CD8-positive, alpha-beta memory T cell (primary cell): ENCODE measurements around the gene CDK19. TPM values are rescaled to one million over a fixed set of nuclear protein-coding genes. Genes with fewer than 3 reads are reported as not detected.
A peak's percentile ranks its signal among the peaks of the same experiment; 100 is the strongest.

ENCODE experiments used
- CTCF ChIA-PET: fragments of 350-600 bp; sonication (Branson Sonifier 250); formaldehyde crosslinking; loops from one replicate; lab custom pipeline; 2021; ENCODE audit warnings: antibody characterized with exemption; lab: Charles Lee
- POLR2A ChIA-PET: fragments of 350-600 bp; sonication (Branson Sonifier 250); formaldehyde crosslinking; loops from one replicate; lab custom pipeline; 2021; ENCODE audit warnings: antibody characterized with exemption; lab: Charles Lee
- DNase-seq, 5 donors: peaks; one replicate each; pipeline versions ENCODE4 v3.0.0 to v3.0.0-alpha.2; 2020 to 2022; ENCODE audit warnings: mixed read lengths in 1 of 5
- H3K27ac ChIP-seq: one replicate; pipeline ENCODE4 v1.7.0; 2013; ENCODE audit warnings: low read depth, mild to moderate bottlenecking, low read length, moderate library complexity
- H3K27me3 ChIP-seq: 2 replicates; pipeline ENCODE4 v1.7.0; 2013; ENCODE audit warnings: low read length, mild to moderate bottlenecking; ENCODE audit not compliant: insufficient read depth, poor library complexity, severe bottlenecking
- H3K36me3 ChIP-seq: 2 replicates; pipeline ENCODE4 v1.7.0; 2013; ENCODE audit warnings: mild to moderate bottlenecking, low read length, moderate library complexity; ENCODE audit not compliant: insufficient read depth
- H3K4me1 ChIP-seq: 2 replicates; pipeline ENCODE4 v1.7.0; 2013; ENCODE audit warnings: mild to moderate bottlenecking, low read length, moderate library complexity; ENCODE audit not compliant: insufficient read depth
- H3K4me3 ChIP-seq: 2 replicates; pipeline ENCODE4 v1.7.0; 2013; ENCODE audit warnings: mild to moderate bottlenecking, low read length
- H3K9me3 ChIP-seq: 2 replicates; pipeline ENCODE4 v1.7.0; 2013; ENCODE audit warnings: mild to moderate bottlenecking, low read length
- H3K27ac Mint-ChIP-seq, 8 donors: one replicate each; pipeline ENCODE4 v1.8.0; 2020 to 2021; ENCODE audit warnings: mixed read lengths in 8 of 8, mild to moderate bottlenecking in 6 of 8, inconsistent platforms in 3 of 8, moderate library complexity in 3 of 8
- H3K27me3 Mint-ChIP-seq, 2 donors: one replicate each; pipeline ENCODE4 v1.8.0; 2020 to 2021; ENCODE audit warnings: mixed read lengths in 2 of 2, mild to moderate bottlenecking in 1 of 2, moderate library complexity in 1 of 2
- H3K36me3 Mint-ChIP-seq, 3 donors: one replicate each; pipeline ENCODE4 v1.8.0; 2020 to 2021; ENCODE audit warnings: mixed read lengths in 3 of 3, inconsistent platforms in 1 of 3, mild to moderate bottlenecking in 1 of 3
- H3K4me1 Mint-ChIP-seq, 3 donors: one replicate each; pipeline ENCODE4 v1.8.0; 2020 to 2021; ENCODE audit warnings: mixed read lengths in 3 of 3, inconsistent platforms in 1 of 3, mild to moderate bottlenecking in 1 of 3
- H3K4me3 Mint-ChIP-seq, 7 donors: one replicate each; pipeline ENCODE4 v1.8.0; 2020 to 2021; ENCODE audit warnings: mixed read lengths in 7 of 7, mild to moderate bottlenecking in 6 of 7, moderate library complexity in 4 of 7, inconsistent platforms in 2 of 7
- H3K9me3 Mint-ChIP-seq, 5 donors: one replicate each; pipeline ENCODE4 v1.8.0; 2020 to 2022; ENCODE audit warnings: mixed read lengths in 5 of 5, mild to moderate bottlenecking in 3 of 5, moderate library complexity in 2 of 5, inconsistent platforms in 1 of 5
- polyA plus RNA-seq: library from polyadenylated mRNA; unstranded; fragments of 300-500 nt; fragmentation: Illumina TruSeq; gene quantifications from one replicate; pipeline ENCODE4 v1.2.3, GENCODE V29; 2021
- total RNA-seq, 2 experiments: library from RNA; stranded (reverse); gene quantifications; one replicate each; pipeline ENCODE4 v1.2.3, GENCODE V29; 2021

Gene CDK19
- total and polyA plus RNA-seq, 3 experiments from 2014 or later, result 2.1 to 9.1 (median 8.4) TPM

GRCh38 chr6:110708295-110708950 is 106.8 kb downstream of the CDK19 start:
- POLR2A ChIA-PET, result interaction anchor here (0.6 kb wide), 1 partner anchor 46 kb away, joined by 3 read pairs; no protein-coding TSS in a partner anchor
- Mint-ChIP-seq H3K36me3 (peaks cover 0 to 22% (median 3%) of the 10 kb centered on the region in 3 donors), H3K4me3 (no peak overlapping the region), H3K27ac (peak overlapping the region in 2 of 8 donors; percentile 13 to 42), H3K9me3 (no peaks in the 10 kb centered on the region), H3K27me3 (no peaks in the 10 kb centered on the region), H3K4me1 (peaks cover 0 to 9% (median 3%) of the 10 kb centered on the region in 3 donors)
- Histone ChIP-seq H3K36me3 (no peaks in the 10 kb centered on the region), H3K4me3 (no peak overlapping the region), H3K27me3 (no peaks in the 10 kb centered on the region), H3K27ac (no peak overlapping the region), H3K9me3 (no peaks in the 10 kb centered on the region), H3K4me1 (no peaks in the 10 kb centered on the region)
- CTCF ChIA-PET, result no interaction called here
- DNase-seq, result no peak

GRCh38 chr6:110705543-110705942 is 109.7 kb downstream of the CDK19 start:
- H3K27ac ChIP-seq, result no peak overlapping the region
- no peak overlapping the region for H3K4me3 ChIP-seq
- H3K27me3 ChIP-seq, result no peaks in the 10 kb centered on the region
- no peaks in the 10 kb centered on the region for H3K36me3 ChIP-seq
- Mint-ChIP-seq H3K4me3 (no peak overlapping the region), H3K36me3 (peaks cover 0 to 15% (median 2%) of the 10 kb centered on the region in 3 donors), H3K27ac (no peak overlapping the region), H3K4me1 (peaks cover 0 to 8% (median 0%) of the 10 kb centered on the region in 3 donors), H3K9me3 (no peaks in the 10 kb centered on the region), H3K27me3 (no peaks in the 10 kb centered on the region)
- POLR2A ChIA-PET, result interaction anchor here (0.6 kb wide), 1 partner anchor 260 kb away, joined by 3 read pairs; no protein-coding TSS in a partner anchor
- no peak for DNase-seq
- CTCF ChIA-PET, result no interaction called here
- H3K9me3 ChIP-seq, result no peaks in the 10 kb centered on the region
- H3K4me1 ChIP-seq, result no peaks in the 10 kb centered on the region

GRCh38 chr6:110703906-110704594 is 111.2 kb downstream of the CDK19 start:
- CTCF ChIA-PET, result no interaction called here

GRCh38 chr6:110703010-110703905 is 112.0 kb downstream of the CDK19 start:
- no peaks in the 10 kb centered on the region for H3K9me3 Mint-ChIP-seq
- H3K27me3 ChIP-seq, result no peaks in the 10 kb centered on the region
- H3K27me3 Mint-ChIP-seq, result no peaks in the 10 kb centered on the region
- no peaks in the 10 kb centered on the region for H3K4me1 Mint-ChIP-seq
- no peak for DNase-seq
- no peaks in the 10 kb centered on the region for H3K9me3 ChIP-seq
- H3K27ac ChIP-seq, result no peak overlapping the region
- no peaks in the 10 kb centered on the region for H3K4me1 ChIP-seq
- peaks cover 0 to 5% (median 2%) of the 10 kb centered on the region in 3 donors for H3K36me3 Mint-ChIP-seq
- H3K27ac Mint-ChIP-seq, result peak overlapping the region in 1 of 8 donors; percentile 32
- no peak overlapping the region for H3K4me3 ChIP-seq
- ChIA-PET POLR2A (no interaction called here), CTCF (no interaction called here)
- H3K4me3 Mint-ChIP-seq, result no peak overlapping the region
- no peaks in the 10 kb centered on the region for H3K36me3 ChIP-seq

More at GRCh38 chr6:110703906-110704594, 111.2 kb downstream of the CDK19 start:
- DNase-seq, result no peak
- H3K27ac ChIP-seq, result no peak overlapping the region
- H3K9me3 ChIP-seq, result no peaks in the 10 kb centered on the region
- H3K27ac Mint-ChIP-seq, result peak overlapping the region in 2 of 8 donors; percentile 32 to 69
- no peaks in the 10 kb centered on the region for H3K9me3 Mint-ChIP-seq
- H3K4me1 ChIP-seq, result no peaks in the 10 kb centered on the region
- no peaks in the 10 kb centered on the region for H3K36me3 ChIP-seq
- no peaks in the 10 kb centered on the region for H3K27me3 Mint-ChIP-seq
- H3K4me1 Mint-ChIP-seq, result no peaks in the 10 kb centered on the region
- H3K27me3 ChIP-seq, result no peaks in the 10 kb centered on the region
- no peak overlapping the region for H3K4me3 Mint-ChIP-seq
- H3K4me3 ChIP-seq, result no peak overlapping the region
- POLR2A ChIA-PET, result no interaction called here
- peaks cover 0 to 7% (median 2%) of the 10 kb centered on the region in 3 donors for H3K36me3 Mint-ChIP-seq

GRCh38 chr6:110699780-110700179 is 115.5 kb downstream of the CDK19 start:
- Mint-ChIP-seq H3K27ac (peak overlapping the region in 1 of 8 donors; percentile 56), H3K4me1 (peaks cover 0 to 6% (median 6%) of the 10 kb centered on the region in 3 donors), H3K27me3 (no peaks in the 10 kb centered on the region), H3K36me3 (peaks cover 2 to 9% (median 6%) of the 10 kb centered on the region in 3 donors), H3K4me3 (no peak overlapping the region), H3K9me3 (no peaks in the 10 kb centered on the region)
- H3K4me3 ChIP-seq, result no peak overlapping the region
- POLR2A ChIA-PET, result interaction anchor here (0.6 kb wide), 1 partner anchor 1252 kb away, joined by 4 read pairs; no protein-coding TSS in a partner anchor
- H3K4me1 ChIP-seq, result no peaks in the 10 kb centered on the region
- no peak for DNase-seq
- CTCF ChIA-PET, result interaction anchor here (0.8 to 1.4 kb wide), 2 partner anchors 17 to 274 kb away, joined by 3 to 4 read pairs; no protein-coding TSS in a partner anchor
- H3K27ac ChIP-seq, result no peak overlapping the region
- H3K27me3 ChIP-seq, result no peaks in the 10 kb centered on the region
- H3K9me3 ChIP-seq, result no peaks in the 10 kb centered on the region
- H3K36me3 ChIP-seq, result no peaks in the 10 kb centered on the region

GRCh38 chr6:110693994-110694393 is 121.3 kb downstream of the CDK19 start:
- H3K36me3 Mint-ChIP-seq, result peaks cover 4 to 20% (median 9%) of the 10 kb centered on the region in 3 donors
- H3K27ac ChIP-seq, result no peak overlapping the region
- H3K4me1 ChIP-seq, result peaks cover 7% of the 10 kb centered on the region
- no peaks in the 10 kb centered on the region for H3K9me3 ChIP-seq
- no peaks in the 10 kb centered on the region for H3K27me3 ChIP-seq
- H3K4me1 Mint-ChIP-seq, result peaks cover 9 to 21% (median 16%) of the 10 kb centered on the region in 3 donors
- CTCF ChIA-PET, result interaction anchor here (1.3 kb wide), 1 partner anchor 12 kb away, joined by 5 read pairs; no protein-coding TSS in a partner anchor
- POLR2A ChIA-PET, result interaction anchor here (0.5 to 0.7 kb wide), 2 partner anchors 35 to 181 kb away, joined by 3 to 4 read pairs; no protein-coding TSS in a partner anchor
- H3K9me3 Mint-ChIP-seq, result no peaks in the 10 kb centered on the region
- H3K4me3 ChIP-seq, result no peak overlapping the region
- no peak overlapping the region for H3K4me3 Mint-ChIP-seq
- H3K27ac Mint-ChIP-seq, result peak overlapping the region in 1 of 8 donors; percentile 31
- no peaks in the 10 kb centered on the region for H3K27me3 Mint-ChIP-seq
- H3K36me3 ChIP-seq, result no peaks in the 10 kb centered on the region
- DNase-seq, result no peak

- peak overlapping the region in 1 of 8 donors; percentile 27 for H3K27ac Mint-ChIP-seq
- peaks cover 4 to 20% (median 9%) of the 10 kb centered on the region in 3 donors for H3K36me3 Mint-ChIP-seq
- POLR2A ChIA-PET, result no interaction called here
Measured at GRCh38 chr6:110693296-110693695, 122.0 kb downstream of the CDK19 start.

More at GRCh38 chr6:110693296-110693695, 122.0 kb downstream of the CDK19 start:
- Histone ChIP-seq H3K9me3 (no peaks in the 10 kb centered on the region), H3K27ac (no peak overlapping the region), H3K4me3 (no peak overlapping the region), H3K36me3 (no peaks in the 10 kb centered on the region), H3K4me1 (peaks cover 11% of the 10 kb centered on the region), H3K27me3 (no peaks in the 10 kb centered on the region)
- no peaks in the 10 kb centered on the region for H3K9me3 Mint-ChIP-seq
- H3K4me1 Mint-ChIP-seq, result peaks cover 16 to 28% (median 23%) of the 10 kb centered on the region in 3 donors
- no peak overlapping the region for H3K4me3 Mint-ChIP-seq
- CTCF ChIA-PET, result interaction anchor here (1.3 kb wide), 1 partner anchor 11 kb away, joined by 5 read pairs; no protein-coding TSS in a partner anchor
- DNase-seq, result no peak
- H3K27me3 Mint-ChIP-seq, result no peaks in the 10 kb centered on the region
